BJ (cell line): Measurements from ENCODE around the gene GMPS. TPM values are rescaled to one million over a fixed set of nuclear protein-coding genes. Genes with fewer than 3 reads are reported as not detected.
"Not testable (repeated sequence)": the region's sequence is repeated elsewhere in the genome, so short reads cannot be mapped to it uniquely, and the experiment has no call there.

Source experiments
- CTCF ChIA-PET: fragments of 350-600 bp; formaldehyde crosslinking; extraction: SDS; loops from one replicate; lab custom pipeline; 2021; ENCODE audit warnings: antibody characterized with exemption, inconsistent platforms; lab: Yijun Ruan, JAX
- POLR2A ChIA-PET: fragments of 300-600 bp; sonication (Branson Sonifier 250); formaldehyde crosslinking; extraction: SDS; loops from one replicate; lab custom pipeline; 2021; ENCODE audit warnings: antibody characterized with exemption; lab: Charles Lee
- DNase-seq: peaks from one replicate; pipeline ENCODE4 v3.0.0-alpha.2; 2011; ENCODE audit warnings: low read depth
- H3K27me3 ChIP-seq: 2 replicates; pipeline ENCODE4 v1.6.0; 2011; ENCODE audit warnings: low read length; ENCODE audit not compliant: control insufficient read depth, insufficient read depth
- H3K36me3 ChIP-seq: 2 replicates; pipeline ENCODE4 v1.5.1; 2011; ENCODE audit warnings: low read length; ENCODE audit not compliant: control insufficient read depth, insufficient read depth
- H3K4me3 ChIP-seq: 2 replicates; pipeline ENCODE4 v1.5.1; 2011; ENCODE audit warnings: low read depth, mild to moderate bottlenecking, control low read depth, low read length
- polyA plus RNA-seq: library from polyadenylated mRNA; depleted of rRNA; stranded (reverse); fragments of >200 nt; gene quantifications from 2 replicates; pipeline ENCODE4 v1.2.3, GENCODE V29; 2011
- TF ChIP-seq, protein P1 (sequence below): IDR thresholded peaks from 2 replicates; pipeline ENCODE4 v1.5.1; 2011; ENCODE audit warnings: low read depth, mild to moderate bottlenecking, control low read depth, inconsistent platforms, low read length, moderate library complexity; ENCODE audit not compliant: insufficient read depth

Gene GMPS
- polyA plus RNA-seq, 1 experiment = 13.6 TPM

GRCh38 chr3:155859859-155860258, 10.6 kb upstream of the GMPS start:
- Histone ChIP-seq H3K27me3 (no peaks in the 10 kb centered on the region), H3K4me3 (no peak overlapping the region)
- POLR2A ChIA-PET = no interaction called here

GRCh38 chr3:155860424-155860823, 10.0 kb upstream of the GMPS start:
- H3K4me3 ChIP-seq, DNase-seq, H3K36me3 ChIP-seq, POLR2A ChIA-PET, H3K27me3 ChIP-seq: not testable (repeated sequence)
- CTCF ChIA-PET = interaction anchor here (0.9 kb wide), 1 partner anchor 508 kb away, joined by 3 read pairs; no protein-coding TSS in a partner anchor

More at GRCh38 chr3:155859859-155860258, 10.6 kb upstream of the GMPS start:
- TF ChIP-seq, protein P1, sequence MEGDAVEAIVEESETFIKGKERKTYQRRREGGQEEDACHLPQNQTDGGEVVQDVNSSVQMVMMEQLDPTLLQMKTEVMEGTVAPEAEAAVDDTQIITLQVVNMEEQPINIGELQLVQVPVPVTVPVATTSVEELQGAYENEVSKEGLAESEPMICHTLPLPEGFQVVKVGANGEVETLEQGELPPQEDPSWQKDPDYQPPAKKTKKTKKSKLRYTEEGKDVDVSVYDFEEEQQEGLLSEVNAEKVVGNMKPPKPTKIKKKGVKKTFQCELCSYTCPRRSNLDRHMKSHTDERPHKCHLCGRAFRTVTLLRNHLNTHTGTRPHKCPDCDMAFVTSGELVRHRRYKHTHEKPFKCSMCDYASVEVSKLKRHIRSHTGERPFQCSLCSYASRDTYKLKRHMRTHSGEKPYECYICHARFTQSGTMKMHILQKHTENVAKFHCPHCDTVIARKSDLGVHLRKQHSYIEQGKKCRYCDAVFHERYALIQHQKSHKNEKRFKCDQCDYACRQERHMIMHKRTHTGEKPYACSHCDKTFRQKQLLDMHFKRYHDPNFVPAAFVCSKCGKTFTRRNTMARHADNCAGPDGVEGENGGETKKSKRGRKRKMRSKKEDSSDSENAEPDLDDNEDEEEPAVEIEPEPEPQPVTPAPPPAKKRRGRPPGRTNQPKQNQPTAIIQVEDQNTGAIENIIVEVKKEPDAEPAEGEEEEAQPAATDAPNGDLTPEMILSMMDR = peak; percentile 27; the same call in 1 of the 2 replicates
- CTCF ChIA-PET = no interaction called here
- no peak for DNase-seq
- H3K36me3 ChIP-seq = no peaks in the 10 kb centered on the region

DNA sequence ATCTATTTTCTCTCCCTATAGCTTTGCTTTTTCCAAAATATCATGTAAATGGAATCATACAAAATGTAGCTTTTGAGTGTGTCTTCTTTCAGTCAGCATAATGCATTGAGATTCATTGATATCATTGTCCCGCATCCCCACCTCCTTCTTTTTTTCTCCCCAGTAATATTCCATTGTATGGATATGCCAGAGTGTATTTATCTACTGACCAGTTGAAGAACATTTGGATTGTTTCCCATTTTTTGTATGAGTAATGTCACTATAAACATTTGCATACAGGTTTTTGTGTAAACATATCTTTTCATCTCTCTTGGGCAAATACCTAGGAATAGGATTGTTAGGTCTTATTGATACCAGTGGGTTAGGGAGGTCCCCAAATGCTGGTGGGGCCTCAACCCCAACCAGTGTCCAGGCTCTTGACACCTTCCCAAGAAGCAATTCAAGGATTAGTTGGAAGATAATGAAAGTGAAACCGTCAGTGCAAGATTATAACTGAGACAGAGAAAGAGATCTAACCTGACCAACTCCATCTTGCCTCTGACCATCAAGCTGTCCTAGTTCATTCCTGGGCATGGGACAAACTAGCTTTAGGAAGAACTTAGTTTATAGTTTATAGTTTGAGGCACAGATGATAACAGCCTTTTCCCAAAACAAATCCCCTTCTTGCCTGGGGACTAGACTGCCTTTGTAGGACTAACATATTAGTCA, 8.8 kb upstream of the GMPS start:
- TF ChIP-seq, protein P1 = no peak
- no peak for DNase-seq
- H3K36me3 ChIP-seq = no peaks in the 10 kb centered on the region
- ChIA-PET CTCF (interaction anchor here (1.0 to 1.1 kb wide), 2 partner anchors 8 to 114 kb away, joined by 3 read pairs; partner anchors contain the start of gene GMPS), POLR2A (no interaction called here)
- no peaks in the 10 kb centered on the region for H3K27me3 ChIP-seq
- H3K4me3 ChIP-seq = no peak overlapping the region

- H3K4me3 ChIP-seq, H3K27me3 ChIP-seq, H3K36me3 ChIP-seq, DNase-seq, POLR2A ChIA-PET: not testable (repeated sequence)
- CTCF ChIA-PET = interaction anchor here (0.9 to 1.0 kb wide), 2 partner anchors 8 to 106 kb away, joined by 3 read pairs; partner anchors contain the start of gene GMPS
Observed at GRCh38 chr3:155862290-155862982, 8.0 kb upstream of the GMPS start.

DNA sequence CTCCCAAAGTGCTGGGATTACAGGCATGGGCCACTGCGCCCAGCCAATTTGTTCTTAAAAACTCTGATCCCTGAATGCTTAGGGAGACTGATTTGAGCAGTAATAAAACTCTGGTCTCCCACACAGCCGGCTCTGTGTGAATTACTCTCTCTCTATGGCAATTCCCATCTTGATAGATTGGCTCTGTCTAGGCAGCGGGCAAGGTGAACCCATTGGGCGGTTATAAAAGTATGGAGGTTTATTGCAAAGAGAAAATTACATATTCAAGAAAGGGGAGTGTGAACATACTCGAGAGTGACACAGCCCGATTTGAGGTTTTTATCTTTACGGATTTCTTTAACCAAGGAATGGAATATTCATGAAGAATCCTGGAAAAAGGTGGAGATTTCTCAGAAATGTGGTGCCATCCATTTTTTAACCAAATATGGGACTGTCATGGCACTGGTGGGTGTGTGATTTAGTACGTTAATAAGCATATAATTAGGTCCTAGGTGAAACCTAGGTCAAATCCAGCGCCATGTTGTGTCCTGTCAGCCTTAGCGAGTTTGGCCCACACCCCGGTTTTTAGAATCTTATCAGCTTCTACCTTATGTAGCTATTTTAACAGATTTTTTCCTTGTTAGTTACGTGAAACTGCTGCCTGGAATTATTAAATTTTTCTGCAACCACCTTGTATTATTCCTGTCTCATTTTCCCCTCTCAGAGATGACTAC, 7.2 kb upstream of the GMPS start:
- Histone ChIP-seq H3K36me3 (no peaks in the 10 kb centered on the region), H3K27me3 (no peaks in the 10 kb centered on the region), H3K4me3 (no peak overlapping the region)
- CTCF ChIA-PET = interaction anchor here (0.9 kb wide), 1 partner anchor 107 kb away, joined by 3 read pairs; no protein-coding TSS in a partner anchor
- DNase-seq = no peak
- POLR2A ChIA-PET = no interaction called here
- TF ChIP-seq, protein P1 = no peak
